Subcutaneous adipose tissue (tissue), 4 donors: Measurements from ENCODE around the gene EPHB3. TPM values are rescaled to one million over a fixed set of nuclear protein-coding genes. Genes with fewer than 3 reads are reported as not detected.

Experiments
- total RNA-seq, 4 donors: library from RNA; depleted of rRNA; stranded (reverse); fragments of >200 nt; gene quantifications; one replicate each; pipeline ENCODE4 v1.1.0, GENCODE V29; 2016
- TF ChIP-seq, protein P1 (sequence below): fragments of 450-650 bp; IDR thresholded peaks from one replicate; pipeline ENCODE4 v1.5.1; 2016; ENCODE audit warnings: low read depth, mild to moderate bottlenecking, control low read depth, antibody characterized with exemption, moderate library complexity

The EPHB3 gene
- total RNA-seq, 4 donors from 2014 or later, result 0.17 to 0.22 TPM; not detected in 2

DNA sequence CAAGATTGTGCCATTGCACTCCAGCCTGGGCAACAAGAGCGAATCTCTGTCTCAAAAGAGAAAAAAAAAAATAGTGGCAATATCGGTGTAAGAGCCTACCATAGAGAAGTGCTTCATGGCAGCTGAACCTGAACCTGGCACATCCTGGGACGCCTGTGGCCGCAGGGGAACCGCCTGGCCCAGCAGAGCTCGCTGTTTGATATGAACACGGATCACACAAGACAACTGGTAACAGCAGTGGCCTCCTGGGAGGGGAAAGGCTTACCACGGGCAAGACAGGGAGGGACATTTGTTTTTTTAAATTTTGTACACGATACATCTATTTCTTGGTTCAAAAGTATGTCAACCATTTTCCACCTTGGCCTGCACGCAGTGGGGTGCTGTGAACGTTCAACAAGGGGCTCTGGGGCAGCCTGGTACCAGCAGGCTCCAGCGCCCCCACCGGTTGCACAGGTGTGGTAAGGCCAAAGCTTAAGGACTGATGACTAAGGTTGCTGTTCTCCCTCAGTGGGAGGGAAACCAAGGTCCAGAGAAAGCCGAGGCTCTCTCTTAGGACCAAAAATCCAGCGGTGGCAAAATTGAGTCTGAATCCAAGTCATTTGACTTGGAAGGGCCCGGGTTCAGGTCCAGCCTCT is 21.7 kb upstream of the EPHB3 start:
- TF ChIP-seq, protein P1, sequence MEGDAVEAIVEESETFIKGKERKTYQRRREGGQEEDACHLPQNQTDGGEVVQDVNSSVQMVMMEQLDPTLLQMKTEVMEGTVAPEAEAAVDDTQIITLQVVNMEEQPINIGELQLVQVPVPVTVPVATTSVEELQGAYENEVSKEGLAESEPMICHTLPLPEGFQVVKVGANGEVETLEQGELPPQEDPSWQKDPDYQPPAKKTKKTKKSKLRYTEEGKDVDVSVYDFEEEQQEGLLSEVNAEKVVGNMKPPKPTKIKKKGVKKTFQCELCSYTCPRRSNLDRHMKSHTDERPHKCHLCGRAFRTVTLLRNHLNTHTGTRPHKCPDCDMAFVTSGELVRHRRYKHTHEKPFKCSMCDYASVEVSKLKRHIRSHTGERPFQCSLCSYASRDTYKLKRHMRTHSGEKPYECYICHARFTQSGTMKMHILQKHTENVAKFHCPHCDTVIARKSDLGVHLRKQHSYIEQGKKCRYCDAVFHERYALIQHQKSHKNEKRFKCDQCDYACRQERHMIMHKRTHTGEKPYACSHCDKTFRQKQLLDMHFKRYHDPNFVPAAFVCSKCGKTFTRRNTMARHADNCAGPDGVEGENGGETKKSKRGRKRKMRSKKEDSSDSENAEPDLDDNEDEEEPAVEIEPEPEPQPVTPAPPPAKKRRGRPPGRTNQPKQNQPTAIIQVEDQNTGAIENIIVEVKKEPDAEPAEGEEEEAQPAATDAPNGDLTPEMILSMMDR, result no peak

DNA sequence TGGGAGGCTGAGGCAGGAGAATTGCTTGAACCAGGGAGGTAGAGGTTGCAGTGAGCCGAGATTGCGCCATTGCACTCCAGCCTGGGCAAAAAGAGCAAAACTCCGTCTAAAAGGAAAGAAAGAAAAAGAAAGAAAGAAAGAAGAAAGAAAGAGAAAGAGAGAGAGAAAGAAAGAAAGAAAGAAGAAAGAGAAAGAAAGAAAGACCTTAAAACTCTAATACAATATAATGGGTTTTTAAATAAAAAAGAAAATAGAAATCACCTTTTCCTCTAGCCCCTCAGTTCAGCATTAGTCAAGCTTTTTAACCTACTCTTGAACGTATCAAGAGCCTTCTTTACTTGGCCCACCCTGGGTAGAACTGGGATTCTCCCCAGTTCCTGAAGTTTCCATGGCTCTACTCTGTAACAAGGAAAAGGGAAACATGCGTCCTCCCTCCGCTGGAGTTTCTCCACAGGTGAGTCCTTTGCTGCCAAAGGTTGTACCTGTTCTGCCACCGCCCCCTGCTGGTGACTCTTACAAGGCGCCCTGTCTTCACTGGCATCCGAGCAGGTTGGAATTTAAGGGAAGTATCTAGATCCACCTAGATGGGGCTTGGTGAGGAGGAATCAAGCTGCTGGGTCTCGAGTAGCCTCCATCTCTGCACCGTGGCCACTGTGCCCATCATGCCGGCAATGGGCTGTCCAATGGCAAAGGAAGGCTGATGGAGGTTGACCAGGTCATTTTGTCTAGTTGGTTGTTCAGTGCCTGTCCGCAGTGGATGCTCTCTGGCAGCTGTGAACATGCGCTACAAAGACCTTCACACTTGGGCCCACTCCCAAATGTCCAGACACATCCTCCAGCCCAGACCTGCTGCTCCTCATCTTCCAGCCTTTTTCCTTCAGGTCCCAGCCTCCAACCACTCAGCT is 20.6 kb upstream of the EPHB3 start:
- TF ChIP-seq, protein P1, result no peak

DNA sequence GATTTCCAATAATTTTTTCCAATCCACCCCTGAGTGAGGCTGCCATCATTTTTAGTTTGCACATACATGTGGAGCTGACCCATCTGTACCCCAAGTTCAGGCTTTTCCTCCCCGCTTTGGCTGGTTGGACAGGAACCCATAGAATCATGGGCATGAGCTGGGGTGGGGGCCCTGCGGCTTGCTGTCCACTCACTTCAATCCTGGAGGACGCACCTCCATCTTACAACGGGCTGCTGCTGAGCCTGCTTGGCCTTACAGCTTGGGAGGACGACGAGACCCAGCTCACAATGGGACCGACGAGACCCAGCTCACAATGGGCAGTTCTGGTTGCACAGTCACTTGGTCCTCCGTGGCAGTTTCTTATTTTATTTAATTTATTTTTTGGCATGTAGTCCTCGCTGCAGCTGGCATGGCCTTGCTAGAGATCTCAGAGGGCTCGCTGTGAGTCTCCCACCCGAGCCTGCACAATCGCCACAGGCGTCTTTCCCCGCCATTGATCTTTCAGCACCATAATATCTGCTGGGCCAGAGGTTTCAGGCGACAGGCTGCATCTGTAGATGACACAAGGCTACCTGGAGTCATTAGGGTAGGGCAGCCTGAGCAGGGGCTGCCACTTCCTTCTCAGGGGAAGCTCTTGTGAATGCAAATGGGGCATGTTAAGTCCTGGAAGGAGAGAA is 19.6 kb upstream of the EPHB3 start:
- TF ChIP-seq, protein P1, result no peak

DNA sequence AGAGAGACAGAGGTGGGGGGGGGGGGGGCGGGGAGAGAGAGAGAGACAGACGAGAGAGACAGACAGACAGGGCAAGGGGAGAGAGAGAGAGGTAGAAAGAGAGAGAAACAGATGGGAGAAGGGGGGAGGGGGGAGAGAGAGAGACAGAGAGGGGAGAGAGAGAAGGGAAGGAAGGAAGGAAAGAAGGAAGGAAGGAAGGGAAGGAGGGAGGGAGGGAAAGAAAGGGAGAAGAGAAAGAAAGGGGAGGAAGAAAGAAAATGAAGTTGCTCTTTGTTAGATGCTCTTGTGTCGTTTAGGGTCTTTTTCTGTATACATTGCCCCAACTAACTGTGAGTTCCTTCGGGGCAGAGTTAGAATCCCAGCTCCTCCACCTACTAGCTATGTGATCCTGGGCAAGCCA is 19.0 kb upstream of the EPHB3 start:
- TF ChIP-seq, protein P1, result no peak

DNA sequence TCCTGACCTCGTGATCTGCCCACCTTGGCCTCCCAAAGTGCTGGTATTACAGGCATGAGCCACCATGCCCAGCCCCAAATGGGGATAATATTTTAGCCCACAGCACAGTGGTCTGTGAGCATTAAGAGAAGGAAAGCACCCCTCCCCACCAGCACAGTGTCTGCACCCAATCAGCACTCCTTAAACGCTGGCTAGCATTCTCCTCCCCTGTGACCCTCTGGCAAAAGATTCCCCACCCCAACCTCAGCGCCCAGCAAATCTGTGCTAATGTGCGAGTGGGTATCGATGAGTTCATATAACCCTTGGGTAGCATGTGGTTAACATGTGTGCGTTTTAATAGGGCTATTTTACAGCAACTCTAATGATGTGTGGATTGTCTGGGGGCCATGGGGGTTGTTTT is 18.3 kb upstream of the EPHB3 start:
- TF ChIP-seq, protein P1, result no peak

DNA sequence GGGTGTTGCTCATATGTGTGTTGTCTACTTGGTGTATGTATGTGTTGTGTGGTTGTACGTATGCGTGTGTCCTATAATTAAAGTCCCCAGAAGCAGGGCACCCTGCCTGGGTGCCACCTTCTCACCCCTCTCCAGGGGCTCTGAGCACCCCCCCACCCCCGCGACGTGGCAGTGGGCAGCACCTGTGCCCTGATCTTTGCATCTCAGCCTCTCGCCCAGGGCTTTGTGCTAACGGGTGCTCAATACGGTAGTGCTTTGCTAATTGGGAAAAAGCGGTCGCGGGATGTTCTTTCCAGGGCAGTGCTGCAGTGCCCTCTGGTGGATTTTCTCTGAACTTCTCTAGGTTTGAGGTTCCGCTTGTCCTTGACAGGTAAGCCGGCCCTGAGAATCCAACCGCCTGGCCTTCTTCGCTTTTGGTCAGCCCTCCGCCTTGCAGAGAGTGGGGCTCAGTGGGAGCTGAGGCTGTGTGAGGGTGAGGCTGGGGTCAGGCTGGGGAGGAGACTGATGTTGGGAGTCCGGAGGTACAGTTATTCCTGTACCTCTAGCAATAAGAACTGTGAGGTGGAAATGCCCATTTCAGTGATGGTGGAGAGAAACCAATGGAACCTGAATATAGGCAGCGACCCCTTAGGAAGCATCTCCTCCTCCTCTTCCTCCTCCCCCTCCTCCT is 17.6 kb upstream of the EPHB3 start:
- TF ChIP-seq, protein P1, result no peak
